ENCODE data around the gene DLGAP1. TPM values are rescaled to one million over a fixed set of nuclear protein-coding genes. Genes with fewer than 3 reads are reported as not detected.

DLGAP1 gene
- total RNA-seq, 1 experiment from 2014 or later = 23.2 TPM

- Histone ChIP-seq H3K27me3 (ENCODE audit: insufficient read depth, low read length) (no peaks in the 10 kb centered on the region), H4K91ac (ENCODE audit: insufficient read length, low read depth, low read length) (no peak overlapping the region), H2BK120ac (ENCODE audit: low read depth, low read length, poor library complexity, severe bottlenecking) (no peak overlapping the region), H2BK15ac (ENCODE audit: low read depth, low read length) (no peak overlapping the region), H3K79me1 (ENCODE audit: insufficient read depth, low read depth, low read length, poor library complexity, severe bottlenecking) (no peaks in the 10 kb centered on the region), H2BK12ac (ENCODE audit: insufficient read length, low read depth, low read length) (no peak overlapping the region), H3K79me2 (ENCODE audit: insufficient read depth, low read length) (no peaks in the 10 kb centered on the region), H2AFZ (ENCODE audit: low read length) (no peak overlapping the region), H3K4me1 (ENCODE audit: insufficient read depth, low read length) (peaks cover 2% of the 10 kb centered on the region; the same call in 1 of the 2 replicates), H4K20me1 (ENCODE audit: control insufficient read depth, insufficient read depth, insufficient read length) (no peaks in the 10 kb centered on the region), H3K9ac (ENCODE audit: extremely low read depth, insufficient read length, low read length) (no peak overlapping the region), H4K5ac (ENCODE audit: insufficient read length, low read depth, low read length) (no peak overlapping the region), H4K8ac (replicated peaks; ENCODE audit: insufficient read length, low read depth, low read length) (no peak overlapping the region), H3K4ac (ENCODE audit: low read depth, low read length) (no peak overlapping the region), H3T11ph (ENCODE audit: low read length) (no peak overlapping the region), H3K56ac (ENCODE audit: insufficient read length, low read depth, low read length) (no peak overlapping the region), H2BK5ac (ENCODE audit: insufficient read length, low read length) (no peak overlapping the region), H2AK5ac (ENCODE audit: insufficient read length, low read length) (no peak overlapping the region), H3K18ac (ENCODE audit: insufficient read length, low read depth, low read length) (no peak overlapping the region), H3K23me2 (ENCODE audit: insufficient read length, low read depth, low read length, poor library complexity, severe bottlenecking) (no peaks in the 10 kb centered on the region), H3K4me2 (ENCODE audit: insufficient read depth, insufficient read length, low read length) (no peak overlapping the region), H3K23ac (ENCODE audit: insufficient read length, low read depth, low read length) (no peak overlapping the region), H3K27ac (ENCODE audit: insufficient read length, low read depth, low read length) (no peak overlapping the region), H3K9me3 (ENCODE audit: control insufficient read depth, low read depth, low read length) (no peaks in the 10 kb centered on the region), H2BK20ac (ENCODE audit: low read depth, low read length, poor library complexity, severe bottlenecking) (no peak overlapping the region), H3K14ac (ENCODE audit: insufficient read depth, low read length) (no peak overlapping the region)
- Mint-ChIP-seq H3K4me1 (peaks cover 27 to 33% of the 10 kb centered on the region in 2 experiments), H3K36me3 (ENCODE audit: insufficient read depth in 1 of 3, low read depth in 3 of 3) (peaks cover 4 to 13% (median 4%) of the 10 kb centered on the region in 3 experiments; a peak in 6 of 7 replicates), H3K27ac (no peak overlapping the region), H3K9me3 (no peaks in the 10 kb centered on the region), H3K27me3 (ENCODE audit: low read depth) (no peaks in the 10 kb centered on the region), H3K4me3 (no peak overlapping the region)
- TF ChIP-seq CTCF (conservative IDR thresholded peaks at IDR 0.05) = no peak
- no CpG with 5 or more reads among the region's 2 CpGs for WGBS (ENCODE audit: extremely low coverage, insufficient read length, low lambda C conversion rate)
- no peak for DNase-seq
These were observed 730.0 kb downstream of the DLGAP1 start for GRCh38 chr18:3725115-3725514.
